KOPT-K1 (cell line): Measurements from ENCODE around the gene YTHDF2.
"Not testable (repeated sequence)": the region's sequence is repeated elsewhere in the genome, so short reads cannot be mapped to it uniquely, and the experiment has no call there.

Experiments used
- H3K27ac ChIP-seq: fragments of 200-600 bp; sonication (generic); 2 replicates; pipeline ENCODE4 v1.5.1; 2016; ENCODE audit warnings: antibody characterized with exemption, mild to moderate bottlenecking, low read depth, low read length; ENCODE audit not compliant: poor library complexity, severe bottlenecking
- H3K36me3 ChIP-seq: fragments of 200-600 bp; sonication (generic); 2 replicates; pipeline ENCODE4 v1.5.1; 2017; ENCODE audit warnings: antibody characterized with exemption, mild to moderate bottlenecking, low read length, moderate library complexity; ENCODE audit not compliant: insufficient read depth
- H3K9me3 ChIP-seq: fragments of 200-600 bp; sonication (generic); 2 replicates; pipeline ENCODE4 v1.5.1; 2017; ENCODE audit warnings: antibody characterized with exemption, low read length, mild to moderate bottlenecking; ENCODE audit not compliant: insufficient read depth, poor library complexity, severe bottlenecking

Gene YTHDF2

GRCh38 chr1:28779751-28780408 lies 43.1 kb downstream of the YTHDF2 start:
- H3K9me3 ChIP-seq = no peaks in the 10 kb centered on the region
- H3K36me3 ChIP-seq = peaks cover 15% of the 10 kb centered on the region
- H3K27ac ChIP-seq = no peak overlapping the region

GRCh38 chr1:28781305-28781704 lies 44.6 kb downstream of the YTHDF2 start:
- H3K9me3 ChIP-seq = no peaks in the 10 kb centered on the region
- H3K27ac ChIP-seq = no peak overlapping the region
- 0 out of 2 replicates have a peak, but pooled peaks cover under 1% of the 10 kb centered on the region for H3K36me3 ChIP-seq

- H3K27ac ChIP-seq = no peak overlapping the region
- H3K36me3 ChIP-seq = no peaks in the 10 kb centered on the region
- H3K9me3 ChIP-seq = no peaks in the 10 kb centered on the region
Measured at GRCh38 chr1:28782011-28782410, 45.3 kb downstream of the YTHDF2 start.

- H3K36me3 ChIP-seq = no peaks in the 10 kb centered on the region
- no peak overlapping the region for H3K27ac ChIP-seq
- H3K9me3 ChIP-seq = no peaks in the 10 kb centered on the region
Measured at GRCh38 chr1:28783363-28783762, 46.6 kb downstream of the YTHDF2 start.

GRCh38 chr1:28789412-28789811 lies 52.7 kb downstream of the YTHDF2 start:
- H3K9me3 ChIP-seq = no peaks in the 10 kb centered on the region
- no peak overlapping the region for H3K27ac ChIP-seq
- H3K36me3 ChIP-seq = no peaks in the 10 kb centered on the region

DNA sequence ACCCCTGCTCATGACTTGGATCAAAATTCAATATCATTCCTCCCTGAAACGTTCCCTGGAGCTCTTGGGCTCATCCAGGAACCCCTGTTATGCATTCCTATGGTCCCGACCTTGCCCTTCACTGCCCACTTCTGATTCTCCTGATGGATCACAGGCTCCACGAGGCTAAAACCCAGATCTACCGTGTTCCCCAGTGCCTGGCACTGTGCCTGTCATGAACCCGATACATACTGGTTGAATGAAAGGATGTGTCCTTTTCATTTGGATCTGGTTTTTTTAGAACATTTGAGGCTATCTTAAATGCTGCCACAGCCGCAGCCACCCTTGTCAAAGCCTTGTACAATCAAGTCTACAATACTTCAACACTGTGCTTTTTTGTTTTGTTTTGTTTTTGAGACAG lies 53.1 kb downstream of the YTHDF2 start:
- Histone ChIP-seq H3K27ac (no peak overlapping the region), H3K36me3 (no peaks in the 10 kb centered on the region), H3K9me3 (no peaks in the 10 kb centered on the region)

DNA sequence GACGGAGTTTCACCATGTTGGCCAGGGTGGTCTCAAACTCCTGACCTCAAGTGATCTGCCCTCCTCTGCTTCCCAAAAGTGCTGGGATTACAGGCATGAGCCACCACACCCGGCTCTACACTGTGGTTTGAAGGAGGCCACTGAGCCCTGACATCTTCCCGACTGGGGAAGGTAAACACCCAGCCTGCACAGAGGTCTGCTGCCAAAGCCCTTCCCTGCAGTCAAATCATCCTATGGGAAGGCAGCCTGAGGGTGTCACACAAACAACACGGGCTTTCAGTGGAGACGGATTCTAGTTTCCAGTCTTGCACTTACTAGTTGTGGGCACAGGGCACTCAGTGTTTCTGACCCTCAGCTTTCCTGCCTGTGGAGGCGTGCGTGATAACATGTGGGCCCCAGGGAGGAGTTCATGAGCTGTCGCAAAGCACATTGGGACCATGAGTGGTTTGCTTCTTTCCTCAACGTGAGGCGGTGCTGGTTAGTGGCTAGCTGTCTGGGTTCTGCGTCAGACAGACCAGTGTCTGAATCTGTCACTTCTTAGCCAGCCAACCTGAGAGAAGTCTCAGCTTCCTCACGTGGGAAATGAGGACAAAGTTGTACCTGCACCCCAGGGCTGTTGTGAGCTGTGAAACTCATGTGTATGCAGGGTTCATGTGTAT lies 53.8 kb downstream of the YTHDF2 start:
- H3K9me3 ChIP-seq = no peaks in the 10 kb centered on the region
- no peak overlapping the region for H3K27ac ChIP-seq
- H3K36me3 ChIP-seq = no peaks in the 10 kb centered on the region

GRCh38 chr1:28791929-28792328 lies 55.2 kb downstream of the YTHDF2 start:
- H3K9me3 ChIP-seq, H3K27ac ChIP-seq, H3K36me3 ChIP-seq: not testable (repeated sequence)

DNA sequence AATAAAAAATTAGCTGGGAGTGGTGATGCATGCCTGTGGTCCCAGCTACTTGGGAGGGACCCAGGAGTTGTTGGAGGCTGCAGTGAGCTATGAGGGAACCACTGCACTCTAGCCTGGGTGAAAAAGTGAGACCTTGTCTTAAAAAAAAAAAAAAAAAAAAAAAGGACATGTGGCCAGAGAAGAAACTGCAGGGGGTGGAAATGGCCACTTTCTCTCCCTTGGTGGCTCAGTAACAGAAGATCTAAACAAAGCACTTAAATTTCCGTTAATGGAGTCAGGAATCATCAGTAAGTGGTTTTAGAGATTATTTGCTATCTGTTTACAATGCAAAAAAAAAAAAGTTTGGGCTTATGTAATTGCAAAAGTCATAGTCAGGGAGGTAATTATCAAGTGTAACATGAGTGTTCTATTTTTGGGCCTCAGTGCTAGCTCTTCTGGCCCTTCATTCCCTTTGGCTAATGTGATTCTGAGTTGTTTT lies 55.9 kb downstream of the YTHDF2 start:
- Histone ChIP-seq H3K27ac (no peak overlapping the region), H3K9me3 (no peaks in the 10 kb centered on the region), H3K36me3 (no peaks in the 10 kb centered on the region)

DNA sequence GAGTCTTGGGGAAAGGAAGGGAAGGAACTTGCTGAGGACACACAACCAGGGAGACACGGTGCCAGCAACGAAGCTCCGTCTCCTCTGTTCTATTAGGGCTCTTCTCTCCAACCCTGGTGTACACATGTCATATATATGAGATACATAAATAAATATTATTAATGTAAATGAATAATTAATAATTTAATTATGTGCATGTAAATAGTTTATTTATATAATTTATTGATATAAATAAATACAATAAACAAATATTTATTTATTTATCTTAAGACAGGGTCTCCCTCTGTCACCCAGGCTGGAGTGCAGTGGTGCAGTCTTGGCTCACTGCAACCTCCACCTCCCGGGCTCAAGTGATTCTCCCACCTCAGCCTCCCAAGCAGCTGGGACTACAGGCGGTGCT lies 57.8 kb downstream of the YTHDF2 start:
- H3K27ac ChIP-seq, H3K36me3 ChIP-seq, H3K9me3 ChIP-seq: not testable (repeated sequence)

GRCh38 chr1:28796352-28797211 lies 59.8 kb downstream of the YTHDF2 start:
- no peaks in the 10 kb centered on the region for H3K9me3 ChIP-seq
- H3K36me3 ChIP-seq = no peaks in the 10 kb centered on the region
- no peak overlapping the region for H3K27ac ChIP-seq

DNA sequence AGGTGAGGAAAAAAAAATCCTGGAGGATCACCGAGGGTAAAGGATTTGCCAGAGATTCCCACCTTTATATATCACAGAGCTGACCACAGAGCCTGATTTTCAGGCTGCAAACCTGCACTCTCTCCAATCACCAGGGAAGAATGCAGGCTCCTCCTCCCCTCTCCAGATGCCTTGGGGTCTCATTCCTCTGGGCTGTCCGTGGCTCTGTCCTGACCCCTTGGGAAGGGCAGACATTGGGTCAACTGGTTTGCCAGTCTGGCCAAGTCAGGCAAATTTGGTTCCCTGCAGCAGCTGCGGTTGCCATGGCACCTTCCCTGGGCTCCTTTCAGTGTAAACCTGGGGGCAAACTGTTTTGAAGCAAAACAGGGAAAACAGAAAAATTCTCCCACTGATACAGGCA lies 63.6 kb downstream of the YTHDF2 start:
- Histone ChIP-seq H3K36me3 (no peaks in the 10 kb centered on the region), H3K9me3 (no peaks in the 10 kb centered on the region), H3K27ac (no peak overlapping the region)

- Histone ChIP-seq H3K27ac (no peak overlapping the region), H3K36me3 (no peaks in the 10 kb centered on the region), H3K9me3 (no peaks in the 10 kb centered on the region)
Measured at GRCh38 chr1:28801461-28801860, 64.7 kb downstream of the YTHDF2 start.

DNA sequence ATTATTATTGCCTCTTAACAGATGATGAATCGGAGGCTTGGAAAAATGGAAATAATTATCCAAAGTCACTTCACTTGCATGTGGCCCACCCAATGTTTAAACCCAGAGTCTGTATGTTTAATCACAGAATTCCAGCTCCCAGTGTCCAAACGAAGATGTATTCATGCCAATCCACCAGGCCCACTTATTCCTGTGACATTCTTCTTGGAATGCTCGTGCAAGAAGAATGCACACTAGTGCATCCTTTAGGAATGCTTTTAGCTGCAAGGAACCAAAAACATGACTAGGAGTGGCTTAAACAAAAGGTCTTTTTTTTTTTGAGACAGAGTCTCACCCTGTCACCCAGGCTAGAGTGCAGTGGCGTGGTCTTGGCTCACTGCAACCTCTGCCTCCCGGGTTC lies 66.3 kb downstream of the YTHDF2 start:
- Histone ChIP-seq H3K27ac (no peak overlapping the region), H3K9me3 (no peaks in the 10 kb centered on the region), H3K36me3 (no peaks in the 10 kb centered on the region)

- Histone ChIP-seq H3K27ac (no peak overlapping the region), H3K36me3 (no peaks in the 10 kb centered on the region), H3K9me3 (no peaks in the 10 kb centered on the region)
Measured at GRCh38 chr1:28803662-28804061, 66.9 kb downstream of the YTHDF2 start.
